Measurements from ENCODE around the gene FBXO40. TPM values are rescaled to one million over a fixed set of nuclear protein-coding genes. Genes with fewer than 3 reads are reported as not detected.

The FBXO40 gene
- total RNA-seq, 1 donor from 2014 or later, result 4.2 TPM

DNA sequence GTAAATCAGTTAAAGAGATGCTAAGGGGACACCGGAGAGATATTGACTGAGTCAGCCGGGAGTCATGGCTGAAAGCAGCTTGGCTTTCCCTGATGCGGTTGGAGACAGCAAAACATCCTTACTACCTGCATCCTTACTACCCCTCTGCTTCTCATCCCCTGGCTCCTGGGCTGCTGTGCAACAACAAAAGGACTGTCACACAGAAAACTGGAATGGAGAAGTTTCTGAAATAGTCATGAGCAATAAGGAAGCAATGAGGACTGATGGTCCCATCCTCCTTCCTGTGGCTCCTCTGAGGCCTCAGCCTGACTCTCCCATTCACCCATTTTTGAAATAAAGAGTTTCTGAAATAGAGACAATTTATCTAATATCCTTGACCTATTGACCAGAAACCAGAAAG, 66.4 kb downstream of the FBXO40 start:
- Histone ChIP-seq H3K36me3 (ENCODE audit: control insufficient read depth in 3 of 3, insufficient read depth in 3 of 3, low read length in 3 of 3) (peaks cover 5 to 11% (median 10%) of the 10 kb centered on the region in 3 donors), H3K9ac (ENCODE audit: low read depth in 1 of 3, low read length in 3 of 3) (no peak overlapping the region), H3K4me1 (ENCODE audit: control insufficient read depth in 3 of 3, insufficient read depth in 3 of 3, low read length in 3 of 3) (peaks cover 6 to 13% (median 8%) of the 10 kb centered on the region in 3 donors), H3K9me3 (ENCODE audit: control insufficient read depth in 3 of 3, low read length in 3 of 3) (no peaks in the 10 kb centered on the region), H3K27me3 (ENCODE audit: control insufficient read depth in 3 of 3, insufficient read depth in 3 of 3, low read length in 3 of 3) (no peaks in the 10 kb centered on the region), H3K4me3 (ENCODE audit: low read length in 3 of 3) (peak overlapping the region in 2 of 3 donors; percentile 48 to 67), H3K27ac (ENCODE audit: low read depth, low read length) (no peak overlapping the region)

DNA sequence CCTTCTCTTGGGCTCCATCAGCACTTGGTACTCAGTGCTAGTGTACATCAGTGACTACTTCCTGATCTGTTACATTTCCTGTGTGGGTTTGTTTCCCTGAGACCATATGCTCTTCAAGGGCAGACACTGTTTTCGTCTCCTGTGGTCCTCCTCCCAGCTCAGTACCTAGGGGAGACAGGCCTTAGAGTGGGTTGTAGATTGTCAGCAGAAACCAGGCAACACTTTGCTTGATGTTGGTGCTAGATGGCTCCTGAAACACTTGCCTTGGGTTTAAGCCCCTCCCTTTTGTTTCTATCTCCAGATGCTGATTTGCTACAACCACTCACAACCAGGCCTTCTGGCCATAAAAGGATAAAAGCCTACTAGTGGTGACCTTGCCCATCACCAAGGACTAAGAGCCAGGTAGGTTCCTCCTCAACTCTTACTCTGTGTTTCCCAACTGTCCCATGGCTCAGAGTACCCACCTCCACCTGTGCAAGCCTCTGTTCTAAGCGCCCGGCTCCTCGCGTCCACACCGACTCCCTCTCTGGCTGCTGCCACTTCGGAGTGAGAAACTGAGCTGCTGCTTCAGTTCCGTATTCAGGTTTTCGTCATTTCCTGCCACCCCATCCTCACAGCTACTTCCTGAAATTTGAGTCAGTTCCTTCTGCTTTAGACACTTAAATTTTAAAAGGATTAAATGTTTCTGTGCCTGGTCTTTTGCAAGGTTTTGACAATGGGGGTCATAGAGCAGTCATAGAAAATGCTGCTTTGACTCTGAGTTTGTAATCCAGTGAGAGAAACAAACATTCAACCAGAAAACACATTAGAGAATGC, 67.4 kb downstream of the FBXO40 start, which contains the start of gene HCLS1:
TSS of gene HCLS1 (minus strand) at position 548 of the 816 bp plus-strand sequence. CDS start 2,556 bp downstream, outside the sequence.
- Histone ChIP-seq H3K9ac (ENCODE audit: low read depth in 1 of 3, low read length in 3 of 3) (peak within 1 kb of the TSS in 2 of 3 donors; percentile 1 to 17), H3K9me3 (ENCODE audit: control insufficient read depth in 3 of 3, low read length in 3 of 3) (no peaks in the 10 kb centered on the region), H3K27me3 (ENCODE audit: control insufficient read depth in 3 of 3, insufficient read depth in 3 of 3, low read length in 3 of 3) (no peaks in the 10 kb centered on the region), H3K27ac (ENCODE audit: low read depth, low read length) (peak within 1 kb of the TSS; percentile 68), H3K4me3 (ENCODE audit: low read length in 3 of 3) (peak within 1 kb of the TSS; percentile 24 to 67 (median 48)), H3K4me1 (ENCODE audit: control insufficient read depth in 3 of 3, insufficient read depth in 3 of 3, low read length in 3 of 3) (peaks cover 6 to 13% (median 8%) of the 10 kb centered on the region in 3 donors), H3K36me3 (ENCODE audit: control insufficient read depth in 3 of 3, insufficient read depth in 3 of 3, low read length in 3 of 3) (peaks cover 10 to 21% (median 15%) of the 10 kb centered on the region in 3 donors)

- Histone ChIP-seq H3K9ac (ENCODE audit: low read depth in 1 of 3, low read length in 3 of 3) (no peak overlapping the region), H3K4me1 (ENCODE audit: control insufficient read depth in 3 of 3, insufficient read depth in 3 of 3, low read length in 3 of 3) (peaks cover 6 to 13% (median 8%) of the 10 kb centered on the region in 3 donors), H3K27ac (ENCODE audit: low read depth, low read length) (peak overlapping the region; percentile 68), H3K36me3 (ENCODE audit: control insufficient read depth in 3 of 3, insufficient read depth in 3 of 3, low read length in 3 of 3) (peaks cover 16 to 27% (median 23%) of the 10 kb centered on the region in 3 donors), H3K4me3 (ENCODE audit: low read length in 3 of 3) (no peak overlapping the region), H3K9me3 (ENCODE audit: control insufficient read depth in 3 of 3, low read length in 3 of 3) (no peaks in the 10 kb centered on the region), H3K27me3 (ENCODE audit: control insufficient read depth in 3 of 3, insufficient read depth in 3 of 3, low read length in 3 of 3) (no peaks in the 10 kb centered on the region)
These were observed 68.2 kb downstream of the FBXO40 start for GRCh38 chr3:121661376-121661775.

GRCh38 chr3:121662742-121663141, 69.6 kb downstream of the FBXO40 start:
- no peak overlapping the region for H3K4me3 ChIP-seq (ENCODE audit: low read length in 3 of 3)
- H3K36me3 ChIP-seq (ENCODE audit: control insufficient read depth in 3 of 3, insufficient read depth in 3 of 3, low read length in 3 of 3), result peaks cover 22 to 40% (median 35%) of the 10 kb centered on the region in 3 donors
- peaks cover 6 to 13% (median 8%) of the 10 kb centered on the region in 3 donors for H3K4me1 ChIP-seq (ENCODE audit: control insufficient read depth in 3 of 3, insufficient read depth in 3 of 3, low read length in 3 of 3)
- no peaks in the 10 kb centered on the region for H3K9me3 ChIP-seq (ENCODE audit: control insufficient read depth in 3 of 3, low read length in 3 of 3)
- no peak overlapping the region for H3K9ac ChIP-seq (ENCODE audit: low read depth in 1 of 3, low read length in 3 of 3)
- no peak overlapping the region for H3K27ac ChIP-seq (ENCODE audit: low read depth, low read length)
- H3K27me3 ChIP-seq (ENCODE audit: control insufficient read depth in 3 of 3, insufficient read depth in 3 of 3, low read length in 3 of 3), result no peaks in the 10 kb centered on the region

- peaks cover 22 to 45% (median 39%) of the 10 kb centered on the region in 3 donors for H3K36me3 ChIP-seq (ENCODE audit: control insufficient read depth in 3 of 3, insufficient read depth in 3 of 3, low read length in 3 of 3)
- H3K4me3 ChIP-seq (ENCODE audit: low read length in 3 of 3), result no peak overlapping the region
- no peaks in the 10 kb centered on the region for H3K27me3 ChIP-seq (ENCODE audit: control insufficient read depth in 3 of 3, insufficient read depth in 3 of 3, low read length in 3 of 3)
- H3K27ac ChIP-seq (ENCODE audit: low read depth, low read length), result peak overlapping the region; percentile 28
- no peaks in the 10 kb centered on the region for H3K9me3 ChIP-seq (ENCODE audit: control insufficient read depth in 3 of 3, low read length in 3 of 3)
- peaks cover 6 to 13% (median 8%) of the 10 kb centered on the region in 3 donors for H3K4me1 ChIP-seq (ENCODE audit: control insufficient read depth in 3 of 3, insufficient read depth in 3 of 3, low read length in 3 of 3)
- no peak overlapping the region for H3K9ac ChIP-seq (ENCODE audit: low read depth in 1 of 3, low read length in 3 of 3)
These were observed 70.1 kb downstream of the FBXO40 start for GRCh38 chr3:121663171-121663847.

DNA sequence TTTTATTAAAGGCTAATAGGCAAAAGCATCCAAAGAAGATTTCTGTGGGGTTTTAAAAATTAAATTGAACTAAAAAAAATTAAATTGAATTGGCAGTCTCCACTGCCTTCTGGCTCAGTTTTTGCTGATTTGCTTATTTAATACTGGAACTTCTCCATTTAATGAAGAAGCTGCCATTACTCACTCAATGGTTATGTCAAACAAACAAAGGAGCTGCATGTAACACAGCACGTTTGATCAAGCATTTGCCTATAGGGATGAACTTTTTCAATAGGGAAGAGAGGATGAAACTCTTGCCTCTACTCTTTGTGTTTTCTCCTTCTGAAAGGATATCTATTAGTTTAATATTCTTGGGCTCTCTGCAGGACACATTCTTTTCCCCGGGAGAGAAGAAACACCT, 72.3 kb downstream of the FBXO40 start:
- Histone ChIP-seq H3K4me1 (ENCODE audit: control insufficient read depth in 3 of 3, insufficient read depth in 3 of 3, low read length in 3 of 3) (peaks cover 6 to 13% (median 8%) of the 10 kb centered on the region in 3 donors), H3K27ac (ENCODE audit: low read depth, low read length) (no peak overlapping the region), H3K4me3 (ENCODE audit: low read length in 3 of 3) (no peak overlapping the region), H3K9me3 (ENCODE audit: control insufficient read depth in 3 of 3, low read length in 3 of 3) (no peaks in the 10 kb centered on the region), H3K9ac (ENCODE audit: low read depth in 1 of 3, low read length in 3 of 3) (no peak overlapping the region), H3K27me3 (ENCODE audit: control insufficient read depth in 3 of 3, insufficient read depth in 3 of 3, low read length in 3 of 3) (no peaks in the 10 kb centered on the region), H3K36me3 (ENCODE audit: control insufficient read depth in 3 of 3, insufficient read depth in 3 of 3, low read length in 3 of 3) (peaks cover 27 to 55% (median 47%) of the 10 kb centered on the region in 3 donors)

DNA sequence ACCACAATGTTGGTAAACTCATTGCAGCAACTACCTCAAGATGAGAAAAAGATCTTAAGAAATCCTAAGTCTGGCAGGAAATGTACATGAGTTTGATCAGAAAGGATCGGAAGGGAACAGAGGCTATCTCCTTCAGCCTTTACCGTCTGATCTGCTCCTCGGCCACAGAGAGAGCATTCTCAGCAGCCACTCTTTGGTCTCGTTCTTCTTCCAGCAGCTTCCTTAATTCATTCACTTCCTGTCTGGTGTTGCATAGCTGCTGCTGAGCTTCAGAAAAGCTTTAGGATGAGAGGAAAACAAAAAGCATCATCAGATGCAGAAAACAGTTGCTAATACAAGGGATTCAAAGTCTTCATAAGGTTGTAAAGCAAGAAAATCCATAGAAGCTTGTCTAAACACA, 74.2 kb downstream of the FBXO40 start:
- Histone ChIP-seq H3K4me3 (ENCODE audit: low read length in 3 of 3) (no peak overlapping the region), H3K36me3 (ENCODE audit: control insufficient read depth in 3 of 3, insufficient read depth in 3 of 3, low read length in 3 of 3) (peaks cover 27 to 60% (median 47%) of the 10 kb centered on the region in 3 donors), H3K27me3 (ENCODE audit: control insufficient read depth in 3 of 3, insufficient read depth in 3 of 3, low read length in 3 of 3) (no peaks in the 10 kb centered on the region), H3K27ac (ENCODE audit: low read depth, low read length) (no peak overlapping the region), H3K9ac (ENCODE audit: low read depth in 1 of 3, low read length in 3 of 3) (no peak overlapping the region), H3K4me1 (ENCODE audit: control insufficient read depth in 3 of 3, insufficient read depth in 3 of 3, low read length in 3 of 3) (peaks cover 6 to 9% (median 8%) of the 10 kb centered on the region in 3 donors), H3K9me3 (ENCODE audit: control insufficient read depth in 3 of 3, low read length in 3 of 3) (no peaks in the 10 kb centered on the region)

DNA sequence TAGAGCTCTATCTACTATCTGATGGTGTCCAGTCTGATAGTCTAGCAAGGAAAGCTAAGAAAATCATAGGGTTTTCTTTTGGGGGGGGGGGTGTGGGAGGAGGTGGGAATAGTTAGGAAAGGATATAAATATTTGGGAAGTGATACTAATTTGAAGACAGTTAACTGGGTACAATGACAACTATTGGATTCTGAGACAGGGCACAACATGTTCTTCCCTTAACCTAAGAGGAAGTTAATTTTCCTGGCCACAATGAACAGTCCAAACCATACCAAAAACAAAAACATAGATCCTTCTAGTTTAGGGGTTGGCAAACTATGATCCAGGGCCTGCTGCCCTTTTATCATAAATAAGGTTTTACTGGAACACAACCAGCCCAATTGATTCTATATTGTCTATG, 77.5 kb downstream of the FBXO40 start:
- no peak overlapping the region for H3K27ac ChIP-seq (ENCODE audit: low read depth, low read length)
- H3K27me3 ChIP-seq (ENCODE audit: control insufficient read depth in 3 of 3, insufficient read depth in 3 of 3, low read length in 3 of 3), result no peaks in the 10 kb centered on the region
- H3K9ac ChIP-seq (ENCODE audit: low read depth in 1 of 3, low read length in 3 of 3), result no peak overlapping the region
- no peaks in the 10 kb centered on the region for H3K4me1 ChIP-seq (ENCODE audit: control insufficient read depth in 3 of 3, insufficient read depth in 3 of 3, low read length in 3 of 3)
- H3K9me3 ChIP-seq (ENCODE audit: control insufficient read depth in 3 of 3, low read length in 3 of 3), result no peaks in the 10 kb centered on the region
- H3K36me3 ChIP-seq (ENCODE audit: control insufficient read depth in 3 of 3, insufficient read depth in 3 of 3, low read length in 3 of 3), result peaks cover 19 to 48% (median 40%) of the 10 kb centered on the region in 3 donors
- no peak overlapping the region for H3K4me3 ChIP-seq (ENCODE audit: low read length in 3 of 3)

- Histone ChIP-seq H3K9ac (ENCODE audit: low read depth in 1 of 3, low read length in 3 of 3) (no peak overlapping the region), H3K4me3 (ENCODE audit: low read length in 3 of 3) (no peak overlapping the region), H3K4me1 (ENCODE audit: control insufficient read depth in 3 of 3, insufficient read depth in 3 of 3, low read length in 3 of 3) (no peaks in the 10 kb centered on the region), H3K9me3 (ENCODE audit: control insufficient read depth in 3 of 3, low read length in 3 of 3) (no peaks in the 10 kb centered on the region), H3K27ac (ENCODE audit: low read depth, low read length) (no peak overlapping the region), H3K36me3 (ENCODE audit: control insufficient read depth in 3 of 3, insufficient read depth in 3 of 3, low read length in 3 of 3) (peaks cover 22 to 50% (median 46%) of the 10 kb centered on the region in 3 donors), H3K27me3 (ENCODE audit: control insufficient read depth in 3 of 3, insufficient read depth in 3 of 3, low read length in 3 of 3) (no peaks in the 10 kb centered on the region)
These were observed 84.0 kb downstream of the FBXO40 start for GRCh38 chr3:121677141-121677540.
